Smooth muscle cell (in vitro differentiated cells): ENCODE results near the gene PDE10A. TPM values are rescaled to one million over a fixed set of nuclear protein-coding genes. Genes with fewer than 3 reads are reported as not detected.
"Not testable (repeated sequence)": the region's sequence is repeated elsewhere in the genome, so short reads cannot be mapped to it uniquely, and the experiment has no call there.

Experiments
- DNase-seq: peaks from one replicate; lab custom pipeline; 2025; ENCODE audit not compliant: unreplicated experiment; lab: John Stamatoyannopoulos, UW
- H2AFZ ChIP-seq: fragments of 200-600 bp; sonication (generic); 2 replicates; pipeline ENCODE4 v1.6.0; 2016; ENCODE audit warnings: antibody characterized with exemption, low read depth, mild to moderate bottlenecking
- H3F3A ChIP-seq: fragments of 200-600 bp; sonication (generic); 2 replicates; pipeline ENCODE4 v1.6.0; 2017; ENCODE audit warnings: antibody characterized with exemption, low read depth
- H3K27ac ChIP-seq: fragments of 200-600 bp; sonication (generic); 2 replicates; pipeline ENCODE4 v1.5.1; 2016; ENCODE audit warnings: low read depth, mild to moderate bottlenecking
- H3K27me3 ChIP-seq: fragments of 200-600 bp; sonication (generic); 2 replicates; pipeline ENCODE4 v1.6.1; 2016; ENCODE audit warnings: low read depth, mild to moderate bottlenecking
- H3K36me3 ChIP-seq: fragments of 200-600 bp; sonication (generic); 2 replicates; pipeline ENCODE4 v1.5.1; 2016; ENCODE audit warnings: low read depth
- H3K4me1 ChIP-seq: fragments of 200-600 bp; sonication (generic); 2 replicates; pipeline ENCODE4 v1.5.1; 2016; ENCODE audit warnings: low read depth
- H3K4me2 ChIP-seq: fragments of 200-600 bp; sonication (generic); 2 replicates; pipeline ENCODE4 v1.6.0; 2016; ENCODE audit warnings: mild to moderate bottlenecking
- H3K4me3 ChIP-seq: fragments of 200-600 bp; sonication (generic); 2 replicates; pipeline ENCODE4 v1.5.1; 2016; ENCODE audit warnings: mild to moderate bottlenecking
- H3K79me2 ChIP-seq: fragments of 200-600 bp; sonication (generic); 2 replicates; pipeline ENCODE4 v1.6.0; 2016; ENCODE audit warnings: low read depth, mild to moderate bottlenecking
- H3K9ac ChIP-seq: fragments of 200-600 bp; sonication (generic); 2 replicates; pipeline ENCODE4 v1.6.0; 2016; ENCODE audit warnings: low read depth
- H3K9me3 ChIP-seq: fragments of 200-600 bp; sonication (generic); replicated peaks from 2 replicates; pipeline ENCODE4 v1.5.1; 2016; ENCODE audit warnings: low read depth
- H4K20me1 ChIP-seq: fragments of 200-600 bp; sonication (generic); 2 replicates; pipeline ENCODE4 v1.6.0; 2016; ENCODE audit warnings: low read depth
- WGBS: methylation state at CpG from one replicate; pipeline ENCODE4 v1.1.7; 2016; ENCODE audit warnings: low lambda C conversion rate; 5-methylcytosine and 5-hydroxymethylcytosine counted together
- polyA plus RNA-seq: library from polyadenylated mRNA; unstranded; fragments of >200 nt; fragmentation: Nextera tagmentation; extraction: Ambion mirVana; gene quantifications from 2 replicates; pipeline ENCODE4 v1.2.1, GENCODE V29; 2016
- total RNA-seq: library from RNA; depleted of rRNA; stranded (reverse); fragments of >200 nt; gene quantifications from 2 replicates; pipeline ENCODE4 v1.2.3, GENCODE V29; 2014
- TF ChIP-seq, protein P1 (sequence below): fragments of 200-600 bp; sonication (generic); IDR thresholded peaks from 2 replicates; pipeline ENCODE4 v1.5.1; 2017; ENCODE audit warnings: borderline replicate concordance, mild to moderate bottlenecking, antibody characterized with exemption; ENCODE audit not compliant: insufficient read depth, poor library complexity, severe bottlenecking

Gene PDE10A
- total and polyA plus RNA-seq, 2 experiments from 2014 or later = 2.0 to 5.6 TPM

DNA sequence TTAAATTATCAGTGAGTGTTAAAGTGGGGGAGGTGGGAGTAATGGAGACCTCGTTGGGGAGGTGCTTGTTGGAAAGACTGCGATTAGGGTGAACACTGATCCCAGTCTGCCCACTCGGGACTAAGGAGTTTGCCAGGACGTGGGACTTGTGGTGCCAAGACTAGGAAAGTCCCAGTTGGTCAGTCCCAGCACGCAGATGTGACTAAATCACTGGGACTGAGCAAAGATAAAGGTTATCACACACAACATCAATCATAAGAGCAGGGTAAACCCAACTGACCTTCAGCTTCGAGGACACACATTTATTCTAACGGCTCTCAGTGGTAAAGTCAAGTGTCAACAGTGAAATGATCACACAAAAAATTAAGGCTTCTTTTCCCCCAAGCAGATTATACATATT, 45.5 kb downstream of the PDE10A start:
- no peaks in the 10 kb centered on the region for H3K36me3 ChIP-seq
- H3K9ac ChIP-seq = no peak overlapping the region
- H3K9me3 ChIP-seq = no peaks in the 10 kb centered on the region
- no peak for DNase-seq
- H3K4me2 ChIP-seq = no peak overlapping the region
- H3K27ac ChIP-seq = no peak overlapping the region
- H4K20me1 ChIP-seq = no peaks in the 10 kb centered on the region
- H3K4me3 ChIP-seq = no peak overlapping the region
- TF ChIP-seq, protein P1, sequence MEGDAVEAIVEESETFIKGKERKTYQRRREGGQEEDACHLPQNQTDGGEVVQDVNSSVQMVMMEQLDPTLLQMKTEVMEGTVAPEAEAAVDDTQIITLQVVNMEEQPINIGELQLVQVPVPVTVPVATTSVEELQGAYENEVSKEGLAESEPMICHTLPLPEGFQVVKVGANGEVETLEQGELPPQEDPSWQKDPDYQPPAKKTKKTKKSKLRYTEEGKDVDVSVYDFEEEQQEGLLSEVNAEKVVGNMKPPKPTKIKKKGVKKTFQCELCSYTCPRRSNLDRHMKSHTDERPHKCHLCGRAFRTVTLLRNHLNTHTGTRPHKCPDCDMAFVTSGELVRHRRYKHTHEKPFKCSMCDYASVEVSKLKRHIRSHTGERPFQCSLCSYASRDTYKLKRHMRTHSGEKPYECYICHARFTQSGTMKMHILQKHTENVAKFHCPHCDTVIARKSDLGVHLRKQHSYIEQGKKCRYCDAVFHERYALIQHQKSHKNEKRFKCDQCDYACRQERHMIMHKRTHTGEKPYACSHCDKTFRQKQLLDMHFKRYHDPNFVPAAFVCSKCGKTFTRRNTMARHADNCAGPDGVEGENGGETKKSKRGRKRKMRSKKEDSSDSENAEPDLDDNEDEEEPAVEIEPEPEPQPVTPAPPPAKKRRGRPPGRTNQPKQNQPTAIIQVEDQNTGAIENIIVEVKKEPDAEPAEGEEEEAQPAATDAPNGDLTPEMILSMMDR = no peak
- no peaks in the 10 kb centered on the region for H3F3A ChIP-seq
- H2AFZ ChIP-seq = no peak overlapping the region
- H3K4me1 ChIP-seq = no peaks in the 10 kb centered on the region
- H3K27me3 ChIP-seq = no peaks in the 10 kb centered on the region
- no peaks in the 10 kb centered on the region for H3K79me2 ChIP-seq
- 94% methylated on average over 7 of the region's 7 CpGs for WGBS

DNA sequence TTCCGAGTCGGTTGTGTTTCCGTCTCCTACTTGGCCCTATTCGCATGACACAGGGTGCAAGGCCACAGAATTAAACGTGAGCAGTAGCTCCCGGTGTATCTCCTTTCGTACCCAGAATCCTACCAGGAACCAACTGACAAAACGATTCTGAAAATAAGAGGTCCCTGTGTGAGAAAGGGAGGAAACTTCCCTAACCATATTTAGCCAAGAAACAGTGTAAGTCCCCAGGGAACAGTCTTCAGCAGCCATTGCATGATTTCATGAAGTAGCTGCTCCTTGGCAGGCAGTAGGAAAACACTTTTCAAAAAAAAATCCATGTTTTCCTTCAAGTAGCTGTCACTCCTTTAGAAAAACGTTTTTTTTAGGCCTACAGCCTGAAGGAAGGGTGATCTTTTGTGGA, 46.9 kb downstream of the PDE10A start:
- Histone ChIP-seq H3K27ac (no peak overlapping the region), H4K20me1 (no peaks in the 10 kb centered on the region), H3K27me3 (no peaks in the 10 kb centered on the region), H3K4me1 (no peaks in the 10 kb centered on the region), H3K4me2 (no peak overlapping the region), H2AFZ (no peak overlapping the region), H3K9me3 (no peaks in the 10 kb centered on the region), H3K79me2 (no peaks in the 10 kb centered on the region), H3F3A (no peaks in the 10 kb centered on the region), H3K4me3 (no peak overlapping the region), H3K9ac (no peak overlapping the region), H3K36me3 (no peaks in the 10 kb centered on the region)
- TF ChIP-seq, protein P1 = no peak
- WGBS = 73% methylated on average over 9 of the region's 9 CpGs
- DNase-seq = no peak

DNA sequence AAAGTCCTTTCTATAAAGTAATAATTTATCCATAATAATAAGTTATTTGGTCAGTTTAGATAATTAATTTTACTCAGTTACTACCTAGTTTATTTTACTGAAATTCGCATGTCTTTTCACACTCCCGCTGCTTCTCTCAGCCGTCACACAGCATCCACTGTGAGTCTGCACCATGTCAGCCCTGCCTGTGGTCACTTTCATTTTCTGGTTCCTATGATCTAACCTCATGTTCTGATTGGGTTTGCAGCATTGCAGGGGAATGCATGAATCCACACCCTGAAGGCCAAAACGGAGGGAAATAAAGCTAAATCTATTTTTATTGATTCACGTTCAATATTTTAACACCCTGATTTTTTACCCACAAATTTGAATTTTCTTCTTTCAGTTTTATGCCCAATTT, 47.4 kb downstream of the PDE10A start:
- Histone ChIP-seq H3F3A (no peaks in the 10 kb centered on the region), H3K27me3 (no peaks in the 10 kb centered on the region), H3K4me2 (no peak overlapping the region), H3K27ac (no peak overlapping the region), H3K4me1 (no peaks in the 10 kb centered on the region), H4K20me1 (no peaks in the 10 kb centered on the region), H3K79me2 (no peaks in the 10 kb centered on the region), H3K4me3 (no peak overlapping the region), H2AFZ (no peak overlapping the region), H3K36me3 (no peaks in the 10 kb centered on the region), H3K9me3 (no peaks in the 10 kb centered on the region), H3K9ac (no peak overlapping the region)
- no peak for DNase-seq
- TF ChIP-seq, protein P1 = no peak
- 73% methylated on average over 5 of the region's 5 CpGs for WGBS

DNA sequence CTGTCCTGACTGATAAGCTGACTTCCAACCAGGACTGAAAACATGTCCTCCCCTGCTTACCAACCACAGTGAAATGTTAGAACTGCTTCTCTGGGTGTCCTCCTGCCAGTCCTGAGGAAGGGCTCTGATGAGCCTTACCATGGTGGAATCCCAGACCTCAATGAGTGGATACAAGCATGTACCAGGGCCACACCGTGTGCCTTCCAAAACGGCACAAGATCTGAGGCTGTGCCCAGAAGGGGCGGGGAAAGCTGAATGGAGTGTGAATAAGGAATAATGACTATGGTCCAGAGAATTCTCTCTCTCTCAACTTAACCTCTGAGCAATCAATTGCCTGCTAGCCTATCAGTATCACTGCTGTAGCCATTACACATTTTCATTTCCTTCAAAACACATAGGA, 51.7 kb downstream of the PDE10A start:
- H3K4me2 ChIP-seq = no peak overlapping the region
- no peaks in the 10 kb centered on the region for H3K9me3 ChIP-seq
- WGBS = 81% methylated on average over 3 of the region's 3 CpGs
- no peak overlapping the region for H3K9ac ChIP-seq
- TF ChIP-seq, protein P1 = no peak
- H3K27me3 ChIP-seq = no peaks in the 10 kb centered on the region
- H3K4me3 ChIP-seq = no peak overlapping the region
- no peak for DNase-seq
- H3K27ac ChIP-seq = no peak overlapping the region
- no peaks in the 10 kb centered on the region for H3K79me2 ChIP-seq
- no peaks in the 10 kb centered on the region for H3F3A ChIP-seq
- no peaks in the 10 kb centered on the region for H3K4me1 ChIP-seq
- no peak overlapping the region for H2AFZ ChIP-seq
- H3K36me3 ChIP-seq = no peaks in the 10 kb centered on the region
- no peaks in the 10 kb centered on the region for H4K20me1 ChIP-seq

DNA sequence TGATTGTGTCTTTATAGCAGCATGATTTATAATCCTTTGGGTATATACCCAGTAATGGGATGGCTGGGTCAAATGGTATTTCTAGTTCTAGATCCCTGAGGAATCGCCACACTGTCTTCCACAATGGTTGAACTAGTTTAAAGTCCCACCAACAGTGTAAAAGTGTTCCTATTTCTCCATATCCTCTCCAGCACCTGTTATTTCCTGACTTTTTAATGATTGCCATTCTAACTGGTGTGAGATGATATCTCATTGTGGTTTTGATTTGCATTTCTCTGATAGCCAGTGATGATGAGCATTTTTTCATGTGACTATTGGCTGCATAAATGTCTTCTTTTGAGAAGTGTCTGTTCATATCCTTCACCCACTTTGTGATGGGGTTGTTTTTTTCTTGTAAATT, 54.5 kb downstream of the PDE10A start:
- not testable (repeated sequence) for H3K36me3 ChIP-seq, H3K9me3 ChIP-seq, H3K27ac ChIP-seq, H3K27me3 ChIP-seq, H3K4me2 ChIP-seq, H3K4me3 ChIP-seq, H3K79me2 ChIP-seq, H3K4me1 ChIP-seq, H2AFZ ChIP-seq, H4K20me1 ChIP-seq, H3F3A ChIP-seq, H3K9ac ChIP-seq, DNase-seq
- WGBS = 100% methylated on average over 1 of the region's 1 CpG
